Sigmoid colon (tissue), 7 donors: ENCODE measurements around the gene PODXL. TPM values are rescaled to one million over a fixed set of nuclear protein-coding genes. Genes with fewer than 3 reads are reported as not detected.

Experiments
- DNase-seq: peaks from one replicate; pipeline ENCODE4 v3.0.0-alpha.2; 2019
- H3K27ac ChIP-seq, 4 donors: fragments of 200-600 bp; sonication (generic); one replicate each; pipeline ENCODE4 v1.5.1; 2016 to 2019; ENCODE audit warnings: mild to moderate bottlenecking in 1 of 4
- H3K27me3 ChIP-seq, 3 donors: fragments of 200-600 bp; sonication (generic); one replicate each; pipeline ENCODE4 v1.5.1; 2019; ENCODE audit warnings: mild to moderate bottlenecking in 1 of 3
- H3K36me3 ChIP-seq, 4 donors: fragments of 200-600 bp; sonication (generic); one replicate each; pipeline ENCODE4 v1.5.1; 2016 to 2019
- H3K4me1 ChIP-seq, 4 donors: fragments of 200-600 bp; sonication (generic); one replicate each; pipeline ENCODE4 v1.5.1; 2017 to 2019
- H3K4me3 ChIP-seq, 4 donors: fragments of 200-600 bp; sonication (generic); one replicate each; pipeline ENCODE4 v1.5.1; 2017 to 2019; ENCODE audit warnings: mild to moderate bottlenecking in 2 of 4, moderate library complexity in 1 of 4
- H3K9me3 ChIP-seq, 4 donors: fragments of 200-600 bp in 3 of 4; sonication (generic) in 3 of 4; one replicate each; pipeline versions ENCODE4 v1.5.1 to v1.6.1; 2013 to 2019
- CTCF ChIP-seq, 4 experiments: fragments of 450-650 bp in 3 of 4; fragments of 200-600 bp in 1 of 4; IDR thresholded peaks; one replicate each; pipeline ENCODE4 v1.5.1; 2016 to 2019; ENCODE audit warnings: antibody characterized with exemption in 4 of 4, mild to moderate bottlenecking in 3 of 4, moderate library complexity in 2 of 4
- EP300 ChIP-seq, 4 donors: sonication (generic); formaldehyde crosslinking; IDR thresholded peaks; one replicate each; pipeline ENCODE4 v1.6.1; 2017; ENCODE audit warnings: antibody characterized with exemption in 4 of 4
- POLR2A ChIP-seq, 2 donors: fragments of 450-650 bp; IDR thresholded peaks; one replicate each; pipeline ENCODE4 v1.6.1; 2016; ENCODE audit warnings: antibody characterized with exemption in 2 of 2, mild to moderate bottlenecking in 2 of 2, moderate library complexity in 2 of 2
- POLR2AphosphoS5 ChIP-seq, 4 donors: sonication (generic); formaldehyde crosslinking; IDR thresholded peaks; one replicate each; pipeline ENCODE4 v1.6.1; 2017; ENCODE audit warnings: antibody characterized with exemption in 4 of 4
- WGBS, 2 donors: extraction: QIAGEN DNeasy Blood & Tissue Kit; methylation state at CpG; one replicate each; pipeline ENCODE4 v1.1.7; 2013; 5-methylcytosine and 5-hydroxymethylcytosine counted together
- intact Hi-C: fragments of 100-400 bp; cut with DNase I; formaldehyde crosslinking; loops from one replicate; pipeline ENCODE4 v1.15.1; 2023
- polyA plus RNA-seq, 3 donors: library from polyadenylated mRNA; stranded (reverse); fragments of 200-250 nt; gene quantifications; one replicate each; pipeline ENCODE4 v1.2.3, GENCODE V29; 2013
- total RNA-seq, 4 donors: library from RNA; depleted of rRNA; stranded (reverse); fragments of >200 nt; gene quantifications; one replicate each; pipeline ENCODE4 v1.1.0, GENCODE V29; 2016
- donor health status: healthy with polysubstance abuse.
- donor health status: Bipolar disorder and iron deficiency.
- donor health status: healthy.

The PODXL gene
- total and polyA plus RNA-seq, 7 donors: 1.2 to 23.2 (median 15.8) TPM

- no peak overlapping the region for H3K4me3 ChIP-seq
- H3K4me1 ChIP-seq: peaks cover 0 to 58% (median 25%) of the 10 kb centered on the region in 4 donors
- 64 to 80% methylated on average over 12 of the region's 12 CpGs for WGBS, 2 donors
- intact Hi-C loops: no loop called here
- DNase-seq: peak; percentile 60
- no peaks in the 10 kb centered on the region for H3K36me3 ChIP-seq
- H3K27ac ChIP-seq: peak overlapping the region; percentile 3 to 87 (median 36)
- no peaks in the 10 kb centered on the region for H3K9me3 ChIP-seq
- no peak for TF ChIP-seq EP300 (IDR thresholded peaks at IDR 0.05)
- TF ChIP-seq CTCF (IDR thresholded peaks at IDR 0.05): no peak
- TF ChIP-seq POLR2A (IDR thresholded peaks at IDR 0.05): no peak
- TF ChIP-seq POLR2AphosphoS5 (IDR thresholded peaks at IDR 0.05): no peak
- H3K27me3 ChIP-seq: no peaks in the 10 kb centered on the region
Measured at GRCh38 chr7:131546126-131546525, 10.3 kb downstream of the PODXL start.

GRCh38 chr7:131544449-131545301 lies 11.8 kb downstream of the PODXL start:
- intact Hi-C loops: loop anchor here (1.0 to 5.0 kb wide), 2 partner anchors 37 to 110 kb away; no protein-coding TSS in a partner anchor
- Histone ChIP-seq H3K36me3 (no peaks in the 10 kb centered on the region), H3K27ac (peak overlapping the region; percentile 21 to 87 (median 54)), H3K4me1 (peaks cover 3 to 64% (median 36%) of the 10 kb centered on the region in 4 donors), H3K4me3 (no peak overlapping the region), H3K27me3 (no peaks in the 10 kb centered on the region), H3K9me3 (no peaks in the 10 kb centered on the region)
- peak; percentile 71 for DNase-seq
- TF ChIP-seq POLR2AphosphoS5 (IDR thresholded peaks at IDR 0.05) (peak in 1 of 4 donors; percentile 38), POLR2A (IDR thresholded peaks at IDR 0.05) (no peak)
- WGBS, 2 donors: 78 to 86% methylated on average over 16 of the region's 16 CpGs

DNA sequence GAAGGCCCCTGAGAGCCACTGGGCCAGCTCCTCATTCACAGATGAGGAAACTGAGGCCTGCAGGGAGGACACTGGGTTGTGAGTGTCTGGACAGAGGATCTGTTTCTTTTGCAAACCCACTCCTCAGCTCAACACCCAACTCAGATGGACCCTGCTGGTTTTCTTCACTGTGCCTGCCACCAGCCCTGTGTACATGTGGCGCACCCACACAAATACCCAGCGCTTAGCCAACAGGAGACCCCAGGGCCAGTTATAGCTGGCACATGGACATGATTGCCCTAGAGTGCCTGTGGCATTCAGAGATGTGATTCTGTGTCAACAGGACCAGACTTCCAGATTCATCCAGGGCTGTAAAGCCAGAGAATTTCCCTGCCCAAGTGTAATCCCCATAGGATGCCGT lies 12.4 kb downstream of the PODXL start:
- 96% methylated on average over 3 of the region's 3 CpGs for WGBS, 2 donors
- TF ChIP-seq POLR2AphosphoS5 (IDR thresholded peaks at IDR 0.05) (no peak), POLR2A (IDR thresholded peaks at IDR 0.05) (no peak)
- DNase-seq: no peak
- Histone ChIP-seq H3K4me1 (peaks cover 3 to 70% (median 42%) of the 10 kb centered on the region in 4 donors), H3K27ac (peak overlapping the region; percentile 21 to 87 (median 54)), H3K36me3 (no peaks in the 10 kb centered on the region), H3K4me3 (no peak overlapping the region), H3K27me3 (no peaks in the 10 kb centered on the region), H3K9me3 (no peaks in the 10 kb centered on the region)
- intact Hi-C loops: loop anchor here (1.0 to 5.0 kb wide), 2 partner anchors 37 to 110 kb away; no protein-coding TSS in a partner anchor

GRCh38 chr7:131543298-131543697 lies 13.1 kb downstream of the PODXL start:
- intact Hi-C loops: loop anchor here (5.0 kb wide), 1 partner anchor 36 kb away; no protein-coding TSS in a partner anchor
- H3K4me3 ChIP-seq: no peak overlapping the region
- no peak for TF ChIP-seq CTCF (IDR thresholded peaks at IDR 0.05)
- TF ChIP-seq EP300 (IDR thresholded peaks at IDR 0.05): no peak
- no peak for TF ChIP-seq POLR2A (IDR thresholded peaks at IDR 0.05)
- no peak for TF ChIP-seq POLR2AphosphoS5 (IDR thresholded peaks at IDR 0.05)
- H3K9me3 ChIP-seq: no peaks in the 10 kb centered on the region
- no peaks in the 10 kb centered on the region for H3K36me3 ChIP-seq
- peaks cover 3 to 78% (median 49%) of the 10 kb centered on the region in 4 donors for H3K4me1 ChIP-seq
- DNase-seq: peak; percentile 40
- H3K27ac ChIP-seq: peak overlapping the region in 3 of 4 donors; percentile 59 to 87 (median 60)
- no peaks in the 10 kb centered on the region for H3K27me3 ChIP-seq
- WGBS, 2 donors: 91 to 93% methylated on average over 5 of the region's 5 CpGs

DNA sequence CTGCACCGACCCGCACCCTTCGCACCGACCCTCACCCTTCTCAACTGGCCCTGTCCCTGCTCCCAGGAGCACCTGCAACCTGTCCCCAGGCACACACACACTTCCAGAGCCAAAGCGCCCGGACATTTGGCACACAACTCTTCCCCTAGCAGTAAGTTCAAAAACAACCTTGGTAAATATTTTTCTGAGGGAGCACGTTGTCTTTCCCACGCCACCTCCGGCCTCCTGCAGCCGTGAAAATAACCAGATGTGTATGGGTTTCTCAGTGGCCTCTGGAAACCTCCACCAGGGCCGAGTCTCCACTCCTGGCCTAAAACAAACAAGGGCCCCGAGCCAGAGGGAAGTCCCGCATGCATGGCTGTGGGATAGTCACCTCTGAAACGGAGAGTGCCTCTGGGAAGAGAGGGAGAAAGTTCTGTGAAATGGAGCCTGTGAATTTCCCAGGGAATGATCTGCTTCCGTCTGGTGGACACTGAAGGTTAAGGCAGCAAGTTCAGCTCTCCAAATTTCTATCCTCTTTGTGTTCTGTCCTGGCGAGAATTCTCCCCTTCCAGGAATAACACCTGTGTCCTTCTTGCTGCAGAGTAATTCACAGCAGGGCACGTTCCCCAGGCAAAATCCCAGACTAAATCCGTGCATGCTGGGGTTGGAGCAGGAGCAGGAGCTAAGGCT lies 15.8 kb downstream of the PODXL start:
- Histone ChIP-seq H3K9me3 (no peaks in the 10 kb centered on the region), H3K4me3 (no peak overlapping the region), H3K27ac (peak overlapping the region; percentile 60 to 87 (median 75)), H3K27me3 (no peaks in the 10 kb centered on the region), H3K4me1 (peaks cover 3 to 80% (median 47%) of the 10 kb centered on the region in 4 donors), H3K36me3 (no peaks in the 10 kb centered on the region)
- TF ChIP-seq POLR2A (IDR thresholded peaks at IDR 0.05): no peak
- peak in 1 of 4 donors; percentile 54 for TF ChIP-seq EP300 (IDR thresholded peaks at IDR 0.05)
- TF ChIP-seq CTCF (IDR thresholded peaks at IDR 0.05): peak; percentile 18 to 50 (median 30)
- peak; percentile 36 to 81 (median 54) for TF ChIP-seq POLR2AphosphoS5 (IDR thresholded peaks at IDR 0.05)
- DNase-seq: peak; percentile 89
- intact Hi-C loops: loop anchor here (5.0 kb wide), 1 partner anchor 33 kb away; no protein-coding TSS in a partner anchor
- 59 to 65% methylated on average over 18 of the region's 18 CpGs for WGBS, 2 donors
